SK-N-SH treated with all-trans-retinoic acid at 6 μM for 48 hours (cell line): ENCODE measurements around the gene DR1.

Experiments used
- ARNTL ChIP-seq: fragments of 450-650 bp; formaldehyde crosslinking; IDR thresholded peaks from 2 replicates; pipeline ENCODE4 v1.5.0; 2020; ENCODE audit warnings: low read depth, mild to moderate bottlenecking, moderate library complexity, borderline replicate concordance
- ISL1 ChIP-seq: fragments of 250-450 bp; sonication (Bioruptor Pico); IDR thresholded peaks from 2 replicates; pipeline ENCODE4 v2.1.2; 2022; ENCODE audit warnings: mild to moderate bottlenecking, moderate library complexity
- RARB ChIP-seq: fragments of 250-450 bp; sonication (Bioruptor Pico); IDR thresholded peaks from 2 replicates; pipeline ENCODE4 v1.8.0; 2021; ENCODE audit warnings: mild to moderate bottlenecking, moderate library complexity
- TCF4 ChIP-seq: fragments of 250-450 bp; sonication (Bioruptor Pico); IDR thresholded peaks from 2 replicates; pipeline ENCODE4 v1.8.0; 2021; ENCODE audit warnings: mild to moderate bottlenecking, moderate library complexity, borderline replicate concordance
- TOX ChIP-seq: fragments of 250-450 bp; sonication (Bioruptor Pico); IDR thresholded peaks from 2 replicates; pipeline ENCODE4 v1.8.0; 2021; ENCODE audit warnings: mild to moderate bottlenecking, moderate library complexity, borderline replicate concordance
- ZC3H10 ChIP-seq: fragments of 250-450 bp; sonication (Bioruptor Pico); IDR thresholded peaks from 2 replicates; pipeline ENCODE4 v1.5.1; 2021; ENCODE audit warnings: mild to moderate bottlenecking, moderate library complexity
- ZFP3 ChIP-seq: fragments of 250-450 bp; sonication (Bioruptor Pico); IDR thresholded peaks from 2 replicates; pipeline ENCODE4 v1.5.0; 2020; ENCODE audit warnings: mild to moderate bottlenecking, moderate library complexity
- ZFP30 ChIP-seq: fragments of 450-650 bp; formaldehyde crosslinking; IDR thresholded peaks from 2 replicates; pipeline ENCODE4 v1.5.0; 2022; ENCODE audit warnings: mild to moderate bottlenecking, moderate library complexity
- TF ChIP-seq, protein P1 (sequence below): fragments of 250-450 bp; sonication (Bioruptor Pico); IDR thresholded peaks from 2 replicates; pipeline ENCODE4 v1.8.0; 2020; ENCODE audit warnings: mild to moderate bottlenecking, moderate library complexity, borderline replicate concordance
- TF ChIP-seq, protein P2 (sequence below): fragments of 250-450 bp; sonication (Bioruptor Pico); IDR thresholded peaks from 2 replicates; pipeline ENCODE4 v1.8.0; 2021; ENCODE audit warnings: low read depth, mild to moderate bottlenecking, moderate library complexity, borderline replicate concordance
- TF ChIP-seq, protein P3 (sequence below): fragments of 250-450 bp; sonication (Bioruptor Pico); IDR thresholded peaks from 2 replicates; pipeline ENCODE4 v1.5.1; 2021; ENCODE audit warnings: mild to moderate bottlenecking, moderate library complexity
- TF ChIP-seq, protein P4 (sequence below): fragments of 250-450 bp; sonication (Bioruptor Pico); IDR thresholded peaks from 2 replicates; pipeline ENCODE4 v1.5.1; 2020; ENCODE audit warnings: low read depth, mild to moderate bottlenecking, moderate library complexity
- TF ChIP-seq, protein P5 (sequence below): fragments of 250-450 bp; sonication (Bioruptor Pico); IDR thresholded peaks from 2 replicates; pipeline ENCODE4 v1.5.0; 2020; ENCODE audit warnings: mild to moderate bottlenecking, moderate library complexity

DNA sequence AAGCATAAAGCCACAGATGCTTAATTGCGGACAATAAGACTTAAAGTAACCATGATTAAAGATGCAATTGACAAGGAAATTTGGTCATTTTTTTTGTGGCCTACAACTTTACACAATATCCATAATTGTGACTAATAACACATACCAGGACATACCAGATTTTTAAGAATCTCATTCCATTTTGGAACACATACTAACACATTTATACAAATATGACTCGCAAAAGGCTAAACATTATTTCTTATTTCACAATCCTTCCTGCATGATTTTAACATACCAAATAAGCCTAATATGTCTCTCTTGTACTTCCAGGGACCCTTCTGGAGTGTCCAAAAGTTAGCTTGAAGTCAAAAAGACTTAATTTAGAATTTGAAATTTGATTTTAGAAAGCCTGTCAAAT is 48.8 kb downstream of the DR1 start:
- TF ChIP-seq ZC3H10 (CRISPR knock-in tag): no peak
- TF ChIP-seq TOX (CRISPR knock-in tag): no peak
- TF ChIP-seq RARB (CRISPR knock-in tag): no peak
- TF ChIP-seq ZFP3 (CRISPR knock-in tag): no peak
- TF ChIP-seq ISL1 (CRISPR knock-in tag): no peak
- TF ChIP-seq, protein P1, sequence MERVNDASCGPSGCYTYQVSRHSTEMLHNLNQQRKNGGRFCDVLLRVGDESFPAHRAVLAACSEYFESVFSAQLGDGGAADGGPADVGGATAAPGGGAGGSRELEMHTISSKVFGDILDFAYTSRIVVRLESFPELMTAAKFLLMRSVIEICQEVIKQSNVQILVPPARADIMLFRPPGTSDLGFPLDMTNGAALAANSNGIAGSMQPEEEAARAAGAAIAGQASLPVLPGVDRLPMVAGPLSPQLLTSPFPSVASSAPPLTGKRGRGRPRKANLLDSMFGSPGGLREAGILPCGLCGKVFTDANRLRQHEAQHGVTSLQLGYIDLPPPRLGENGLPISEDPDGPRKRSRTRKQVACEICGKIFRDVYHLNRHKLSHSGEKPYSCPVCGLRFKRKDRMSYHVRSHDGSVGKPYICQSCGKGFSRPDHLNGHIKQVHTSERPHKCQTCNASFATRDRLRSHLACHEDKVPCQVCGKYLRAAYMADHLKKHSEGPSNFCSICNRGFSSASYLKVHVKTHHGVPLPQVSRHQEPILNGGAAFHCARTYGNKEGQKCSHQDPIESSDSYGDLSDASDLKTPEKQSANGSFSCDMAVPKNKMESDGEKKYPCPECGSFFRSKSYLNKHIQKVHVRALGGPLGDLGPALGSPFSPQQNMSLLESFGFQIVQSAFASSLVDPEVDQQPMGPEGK (CRISPR knock-in tag): no peak
- TF ChIP-seq, protein P2, sequence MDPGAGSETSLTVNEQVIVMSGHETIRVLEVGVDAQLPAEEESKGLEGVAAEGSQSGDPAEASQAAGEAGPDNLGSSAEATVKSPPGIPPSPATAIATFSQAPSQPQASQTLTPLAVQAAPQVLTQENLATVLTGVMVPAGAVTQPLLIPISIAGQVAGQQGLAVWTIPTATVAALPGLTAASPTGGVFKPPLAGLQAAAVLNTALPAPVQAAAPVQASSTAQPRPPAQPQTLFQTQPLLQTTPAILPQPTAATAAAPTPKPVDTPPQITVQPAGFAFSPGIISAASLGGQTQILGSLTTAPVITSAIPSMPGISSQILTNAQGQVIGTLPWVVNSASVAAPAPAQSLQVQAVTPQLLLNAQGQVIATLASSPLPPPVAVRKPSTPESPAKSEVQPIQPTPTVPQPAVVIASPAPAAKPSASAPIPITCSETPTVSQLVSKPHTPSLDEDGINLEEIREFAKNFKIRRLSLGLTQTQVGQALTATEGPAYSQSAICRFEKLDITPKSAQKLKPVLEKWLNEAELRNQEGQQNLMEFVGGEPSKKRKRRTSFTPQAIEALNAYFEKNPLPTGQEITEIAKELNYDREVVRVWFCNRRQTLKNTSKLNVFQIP (CRISPR knock-in tag): no peak
- TF ChIP-seq, protein P3, sequence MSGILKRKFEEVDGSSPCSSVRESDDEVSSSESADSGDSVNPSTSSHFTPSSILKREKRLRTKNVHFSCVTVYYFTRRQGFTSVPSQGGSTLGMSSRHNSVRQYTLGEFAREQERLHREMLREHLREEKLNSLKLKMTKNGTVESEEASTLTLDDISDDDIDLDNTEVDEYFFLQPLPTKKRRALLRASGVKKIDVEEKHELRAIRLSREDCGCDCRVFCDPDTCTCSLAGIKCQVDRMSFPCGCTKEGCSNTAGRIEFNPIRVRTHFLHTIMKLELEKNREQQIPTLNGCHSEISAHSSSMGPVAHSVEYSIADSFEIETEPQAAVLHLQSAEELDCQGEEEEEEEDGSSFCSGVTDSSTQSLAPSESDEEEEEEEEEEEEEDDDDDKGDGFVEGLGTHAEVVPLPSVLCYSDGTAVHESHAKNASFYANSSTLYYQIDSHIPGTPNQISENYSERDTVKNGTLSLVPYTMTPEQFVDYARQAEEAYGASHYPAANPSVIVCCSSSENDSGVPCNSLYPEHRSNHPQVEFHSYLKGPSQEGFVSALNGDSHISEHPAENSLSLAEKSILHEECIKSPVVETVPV (CRISPR knock-in tag): no peak
- no peak for TF ChIP-seq ZFP30
- TF ChIP-seq, protein P4, sequence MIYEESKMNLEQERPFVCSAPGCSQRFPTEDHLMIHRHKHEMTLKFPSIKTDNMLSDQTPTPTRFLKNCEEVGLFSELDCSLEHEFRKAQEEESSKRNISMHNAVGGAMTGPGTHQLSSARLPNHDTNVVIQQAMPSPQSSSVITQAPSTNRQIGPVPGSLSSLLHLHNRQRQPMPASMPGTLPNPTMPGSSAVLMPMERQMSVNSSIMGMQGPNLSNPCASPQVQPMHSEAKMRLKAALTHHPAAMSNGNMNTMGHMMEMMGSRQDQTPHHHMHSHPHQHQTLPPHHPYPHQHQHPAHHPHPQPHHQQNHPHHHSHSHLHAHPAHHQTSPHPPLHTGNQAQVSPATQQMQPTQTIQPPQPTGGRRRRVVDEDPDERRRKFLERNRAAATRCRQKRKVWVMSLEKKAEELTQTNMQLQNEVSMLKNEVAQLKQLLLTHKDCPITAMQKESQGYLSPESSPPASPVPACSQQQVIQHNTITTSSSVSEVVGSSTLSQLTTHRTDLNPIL (CRISPR knock-in tag): no peak
- TF ChIP-seq, protein P5, sequence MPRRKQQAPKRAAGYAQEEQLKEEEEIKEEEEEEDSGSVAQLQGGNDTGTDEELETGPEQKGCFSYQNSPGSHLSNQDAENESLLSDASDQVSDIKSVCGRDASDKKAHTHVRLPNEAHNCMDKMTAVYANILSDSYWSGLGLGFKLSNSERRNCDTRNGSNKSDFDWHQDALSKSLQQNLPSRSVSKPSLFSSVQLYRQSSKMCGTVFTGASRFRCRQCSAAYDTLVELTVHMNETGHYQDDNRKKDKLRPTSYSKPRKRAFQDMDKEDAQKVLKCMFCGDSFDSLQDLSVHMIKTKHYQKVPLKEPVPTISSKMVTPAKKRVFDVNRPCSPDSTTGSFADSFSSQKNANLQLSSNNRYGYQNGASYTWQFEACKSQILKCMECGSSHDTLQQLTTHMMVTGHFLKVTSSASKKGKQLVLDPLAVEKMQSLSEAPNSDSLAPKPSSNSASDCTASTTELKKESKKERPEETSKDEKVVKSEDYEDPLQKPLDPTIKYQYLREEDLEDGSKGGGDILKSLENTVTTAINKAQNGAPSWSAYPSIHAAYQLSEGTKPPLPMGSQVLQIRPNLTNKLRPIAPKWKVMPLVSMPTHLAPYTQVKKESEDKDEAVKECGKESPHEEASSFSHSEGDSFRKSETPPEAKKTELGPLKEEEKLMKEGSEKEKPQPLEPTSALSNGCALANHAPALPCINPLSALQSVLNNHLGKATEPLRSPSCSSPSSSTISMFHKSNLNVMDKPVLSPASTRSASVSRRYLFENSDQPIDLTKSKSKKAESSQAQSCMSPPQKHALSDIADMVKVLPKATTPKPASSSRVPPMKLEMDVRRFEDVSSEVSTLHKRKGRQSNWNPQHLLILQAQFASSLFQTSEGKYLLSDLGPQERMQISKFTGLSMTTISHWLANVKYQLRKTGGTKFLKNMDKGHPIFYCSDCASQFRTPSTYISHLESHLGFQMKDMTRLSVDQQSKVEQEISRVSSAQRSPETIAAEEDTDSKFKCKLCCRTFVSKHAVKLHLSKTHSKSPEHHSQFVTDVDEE (CRISPR knock-in tag): no peak
- no peak for TF ChIP-seq ARNTL
- no peak for TF ChIP-seq TCF4
